Heart left ventricle (tissue), 13 donors: ENCODE results near the gene CHSY3.

Experiments
- POLR2A ChIP-seq, 2 donors: fragments of 450-650 bp; IDR thresholded peaks; one replicate each; pipeline ENCODE4 v1.6.1; 2017; ENCODE audit warnings: antibody characterized with exemption in 2 of 2, mild to moderate bottlenecking in 2 of 2, moderate library complexity in 2 of 2
- TF ChIP-seq, protein P1 (sequence below), 12 donors: fragments of 200-600 bp; sonication (generic) in 4 of 12; IDR thresholded peaks; one replicate each; pipeline versions ENCODE4 v1.5.0 to v1.8.0; 2018 to 2022; ENCODE audit warnings: antibody characterized with exemption in 12 of 12, mild to moderate bottlenecking in 5 of 12
- donor health status: ischemic (EF 13 %, LVEDD 7.1; RV severe dilation, severe dysfunction).
- donor health status: DM: no; HTN: yes; CAD: no.
- donor health status: DM: no; HTN: no; CAD: no.
- donor health status: ischemic (EF 25% LVEDD 6.9; RV normal size, moderate dysfunction).
- donor health status: ischemic (EF 25% LVEDD 5.7; RV mildly dilated, moderate dysfunction).
- donor health status: ischemic (EF 35%, LVEDD 5.7; RV mildly dilated, moderate dysfunction).
- donor health status: nonischemic (EF 11% LVEDD 7.7; RV severe dilation, severe dysfunction).
- donor health status: DM: yes; HTN: yes; CAD: no.
- donor health status: PGD.
- donor health status: ischemic (EF 29% LVEDD 5.4; RV normal size, mild dysfunction).
- donor health status: nonischemic (EF 23%, LVEDD 6.1; RV moderate dilation, normal function).

GRCh38 chr5:130067364-130067763, 163.1 kb downstream of the CHSY3 start:
- TF ChIP-seq, protein P1, sequence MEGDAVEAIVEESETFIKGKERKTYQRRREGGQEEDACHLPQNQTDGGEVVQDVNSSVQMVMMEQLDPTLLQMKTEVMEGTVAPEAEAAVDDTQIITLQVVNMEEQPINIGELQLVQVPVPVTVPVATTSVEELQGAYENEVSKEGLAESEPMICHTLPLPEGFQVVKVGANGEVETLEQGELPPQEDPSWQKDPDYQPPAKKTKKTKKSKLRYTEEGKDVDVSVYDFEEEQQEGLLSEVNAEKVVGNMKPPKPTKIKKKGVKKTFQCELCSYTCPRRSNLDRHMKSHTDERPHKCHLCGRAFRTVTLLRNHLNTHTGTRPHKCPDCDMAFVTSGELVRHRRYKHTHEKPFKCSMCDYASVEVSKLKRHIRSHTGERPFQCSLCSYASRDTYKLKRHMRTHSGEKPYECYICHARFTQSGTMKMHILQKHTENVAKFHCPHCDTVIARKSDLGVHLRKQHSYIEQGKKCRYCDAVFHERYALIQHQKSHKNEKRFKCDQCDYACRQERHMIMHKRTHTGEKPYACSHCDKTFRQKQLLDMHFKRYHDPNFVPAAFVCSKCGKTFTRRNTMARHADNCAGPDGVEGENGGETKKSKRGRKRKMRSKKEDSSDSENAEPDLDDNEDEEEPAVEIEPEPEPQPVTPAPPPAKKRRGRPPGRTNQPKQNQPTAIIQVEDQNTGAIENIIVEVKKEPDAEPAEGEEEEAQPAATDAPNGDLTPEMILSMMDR (IDR thresholded peaks at IDR 0.05), result no peak
- no peak for TF ChIP-seq POLR2A (IDR thresholded peaks at IDR 0.05)
